Measurements from ENCODE around the gene RGS3. TPM values are rescaled to one million over a fixed set of nuclear protein-coding genes. Genes with fewer than 3 reads are reported as not detected.
A peak's percentile ranks its signal among the peaks of the same experiment; 100 is the strongest.

Gene RGS3
- total RNA-seq, 1 experiment from 2014 or later = 75.3 TPM

DNA sequence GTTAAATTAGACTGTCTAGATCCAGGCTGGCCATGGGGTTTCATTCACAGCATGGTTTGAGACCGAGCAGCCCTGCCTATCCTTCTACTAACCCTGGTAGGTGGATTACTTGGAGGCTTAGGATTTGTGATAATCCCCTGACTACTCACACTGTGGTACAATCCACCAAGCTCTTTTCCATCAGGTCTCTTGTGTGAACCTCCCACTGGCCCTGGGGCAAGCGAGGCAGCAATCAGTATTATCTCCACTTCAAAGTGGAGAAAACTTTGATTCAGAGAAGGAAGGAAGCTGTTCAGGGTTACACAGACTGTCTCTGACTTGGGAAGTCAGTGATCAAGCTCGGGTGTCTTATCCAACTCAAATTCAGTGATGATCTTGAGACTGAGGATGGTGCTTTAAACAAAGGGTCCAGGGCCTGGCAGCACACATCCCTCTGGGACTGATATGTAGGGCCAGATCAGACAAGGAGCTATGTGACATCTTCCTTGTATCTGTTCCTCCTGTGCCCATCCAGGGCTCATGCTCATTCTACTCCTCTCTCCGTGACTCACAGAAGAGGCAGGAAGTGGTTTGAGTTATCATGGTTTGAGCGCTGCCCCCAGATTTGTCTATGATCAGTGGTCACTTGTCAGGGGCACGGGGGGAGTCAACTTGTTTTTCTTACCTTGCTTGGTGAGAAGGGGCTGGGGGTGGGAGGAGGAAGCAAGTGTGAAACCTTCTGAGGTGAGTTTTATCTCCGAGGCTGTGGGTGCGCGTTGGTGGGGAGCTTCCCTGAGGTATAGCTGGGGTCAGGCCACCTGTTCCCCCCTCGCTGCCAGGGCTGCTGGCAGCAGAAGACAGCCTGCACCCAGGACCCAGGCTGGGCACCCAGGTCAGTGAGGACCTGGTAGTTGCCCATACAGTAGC is 48.6 kb downstream of the RGS3 start:
- peak; percentile 75 for DNase-seq (ENCODE audit: low spot score)

DNA sequence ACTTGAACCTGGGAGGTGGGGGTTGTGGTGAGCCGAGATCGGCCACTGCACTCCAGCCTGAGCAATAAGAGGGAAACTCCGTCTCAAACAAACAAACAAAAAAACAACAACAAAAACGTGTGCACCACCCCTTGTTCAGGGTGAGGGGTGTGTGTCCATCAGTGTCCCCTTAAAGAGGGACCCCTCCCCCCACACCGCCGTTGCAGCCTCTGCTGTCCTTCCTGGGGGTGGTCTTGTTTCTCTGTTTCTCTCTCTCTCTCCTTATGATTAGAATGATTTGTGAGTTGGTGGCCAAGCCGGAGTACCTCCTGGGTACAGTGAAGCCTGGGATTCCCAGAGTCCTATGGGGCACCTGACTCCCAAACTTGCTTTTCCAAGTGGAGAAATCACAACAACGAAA is 49.6 kb downstream of the RGS3 start:
- no peak for DNase-seq (ENCODE audit: low spot score)

DNA sequence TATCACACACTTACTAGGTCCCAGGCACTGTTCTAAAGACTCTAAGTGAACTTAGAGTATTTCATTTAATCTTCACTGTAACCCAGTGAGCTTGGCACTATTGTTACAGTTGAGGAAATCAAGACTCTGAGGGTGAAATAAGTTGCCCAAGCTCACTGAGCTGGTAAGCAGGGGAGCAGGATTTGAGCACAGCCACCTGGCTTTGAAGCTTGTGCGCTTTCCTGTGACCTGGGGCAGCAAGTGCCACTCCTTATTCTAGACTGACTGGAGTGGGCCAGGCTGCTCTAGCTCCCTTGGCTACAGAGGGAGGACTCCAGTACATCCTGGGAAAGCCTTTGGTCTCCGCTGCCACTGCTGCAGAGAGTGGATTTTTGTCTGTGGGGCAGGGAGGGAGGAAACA is 50.0 kb downstream of the RGS3 start:
- DNase-seq (ENCODE audit: low spot score) = no peak

GRCh38 chr9:113514061-113514460 is 50.5 kb downstream of the RGS3 start:
- DNase-seq (ENCODE audit: low spot score) = no peak

DNA sequence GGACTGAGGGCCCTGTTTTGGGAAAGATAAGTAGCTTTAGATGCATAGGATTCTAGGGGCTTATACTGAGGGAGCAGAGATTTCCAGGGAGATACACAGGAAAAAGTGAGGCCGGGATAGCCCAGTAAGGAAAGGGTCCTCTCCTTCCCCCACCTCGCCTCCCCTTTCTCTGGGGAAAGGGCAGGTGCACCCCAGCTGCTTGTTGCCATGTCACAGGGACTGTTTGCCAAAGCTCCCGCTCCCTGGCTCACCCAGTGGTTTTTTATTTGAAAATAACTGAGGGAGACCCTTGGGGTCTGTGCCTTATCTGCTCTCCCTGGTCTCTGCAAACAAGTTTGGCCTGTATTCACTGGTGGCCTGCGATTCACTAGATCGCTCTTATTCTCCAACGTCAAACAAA is 51.2 kb downstream of the RGS3 start:
- DNase-seq (ENCODE audit: low spot score) = no peak

GRCh38 chr9:113515862-113516261 is 52.3 kb downstream of the RGS3 start:
- no peak for DNase-seq (ENCODE audit: low spot score)

DNA sequence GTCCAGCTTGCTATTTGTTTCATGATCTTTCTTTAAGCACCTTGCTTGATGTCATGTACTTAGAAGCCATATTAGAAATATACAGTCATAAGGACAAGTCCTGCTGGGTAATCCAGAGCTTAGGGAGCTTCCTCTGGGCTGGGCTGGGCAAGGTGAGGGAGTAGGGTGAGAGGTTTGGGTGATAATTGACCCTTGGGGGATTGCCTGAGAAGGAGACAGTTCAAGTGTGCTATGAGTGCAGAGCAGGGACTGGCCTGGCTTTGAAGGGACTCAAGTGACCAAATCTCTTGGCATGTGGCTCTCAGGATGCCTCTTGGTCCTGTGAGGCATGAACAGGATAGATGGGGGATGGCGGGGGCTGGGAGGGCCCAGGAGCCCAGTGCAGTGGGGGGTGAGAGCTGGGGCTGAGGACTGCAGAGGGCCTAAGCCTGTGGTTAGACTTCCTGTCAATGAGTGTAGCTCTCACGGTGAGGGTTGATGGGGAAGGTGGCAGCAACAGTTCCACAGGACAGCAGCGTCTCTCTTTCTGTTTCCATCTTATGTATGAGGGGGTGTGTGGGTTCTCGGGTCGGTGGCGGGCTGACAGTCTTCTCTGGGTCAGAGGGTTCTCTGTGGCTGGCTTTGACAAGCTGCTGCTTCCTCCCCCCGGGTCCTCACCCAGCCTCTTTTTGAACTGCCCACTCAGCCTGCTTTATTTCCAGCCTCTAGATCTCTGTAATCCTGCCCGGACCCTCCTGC is 53.5 kb downstream of the RGS3 start:
- peak; percentile 20 for DNase-seq (ENCODE audit: low spot score)

GRCh38 chr9:113519426-113520108 is 56.0 kb downstream of the RGS3 start:
- peak; percentile 45 for DNase-seq (ENCODE audit: low spot score)

DNA sequence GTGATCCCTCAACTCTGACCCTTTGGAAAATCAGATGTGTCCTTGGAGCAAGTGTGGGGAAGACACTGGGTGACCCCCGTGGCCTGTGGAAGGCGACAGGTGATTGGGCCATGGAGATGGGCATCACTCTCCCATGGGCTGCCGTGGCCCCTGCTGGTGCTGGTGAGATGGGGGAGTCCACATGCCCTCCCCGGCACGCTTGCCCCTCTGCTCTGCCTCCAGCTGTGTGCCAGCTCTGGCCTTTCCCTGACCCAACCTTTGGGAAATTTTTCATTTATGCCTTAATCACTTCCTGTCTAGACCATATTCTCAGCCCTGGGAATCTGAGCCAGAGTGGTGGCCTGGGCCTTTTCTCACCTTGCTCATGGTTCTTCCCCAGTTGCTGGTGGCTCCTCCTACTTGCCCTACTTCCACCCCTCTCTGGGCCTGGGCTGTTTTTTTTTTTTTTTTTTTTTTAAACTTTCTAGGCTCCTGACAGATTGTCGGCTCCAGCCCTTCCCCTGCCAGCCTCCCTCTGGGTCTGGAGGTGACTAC is 56.6 kb downstream of the RGS3 start:
- DNase-seq (ENCODE audit: low spot score) = peak; percentile 78

DNA sequence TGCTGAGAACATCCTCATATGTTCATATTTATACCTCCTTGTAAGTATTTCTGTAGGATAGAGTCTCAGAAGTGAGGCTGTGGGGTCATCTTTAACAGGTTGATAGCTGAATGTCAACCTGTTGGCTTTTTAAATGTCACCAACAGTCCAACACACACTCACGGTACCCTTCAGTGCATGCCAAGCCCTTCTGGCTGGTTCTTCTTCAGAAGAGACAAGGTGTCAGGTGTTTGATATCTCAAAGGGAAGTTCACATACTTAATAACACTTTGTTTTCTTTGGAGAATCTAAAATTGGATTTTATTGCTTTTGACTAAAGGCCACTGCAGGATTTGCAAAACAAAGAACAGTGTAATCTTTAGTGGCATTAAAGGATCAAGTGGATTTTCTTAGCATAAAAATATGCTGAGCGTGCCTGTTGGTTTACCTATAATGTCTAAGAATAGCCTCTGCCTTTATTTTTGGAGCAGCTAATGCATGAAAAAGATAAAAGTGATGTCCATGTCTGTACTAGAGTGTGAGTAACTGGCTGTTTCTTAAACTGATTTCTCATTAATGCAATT is 58.2 kb downstream of the RGS3 start:
- DNase-seq (ENCODE audit: low spot score) = no peak

- DNase-seq (ENCODE audit: low spot score) = no peak
Observed at GRCh38 chr9:113522419-113522818, 58.9 kb downstream of the RGS3 start.

- no peak for DNase-seq (ENCODE audit: low spot score)
Observed at GRCh38 chr9:113522858-113523257, 59.3 kb downstream of the RGS3 start.

GRCh38 chr9:113523421-113524141 is 60.1 kb downstream of the RGS3 start:
- DNase-seq (ENCODE audit: low spot score) = no peak

GRCh38 chr9:113524468-113524867 is 60.9 kb downstream of the RGS3 start:
- no peak for DNase-seq (ENCODE audit: low spot score)

DNA sequence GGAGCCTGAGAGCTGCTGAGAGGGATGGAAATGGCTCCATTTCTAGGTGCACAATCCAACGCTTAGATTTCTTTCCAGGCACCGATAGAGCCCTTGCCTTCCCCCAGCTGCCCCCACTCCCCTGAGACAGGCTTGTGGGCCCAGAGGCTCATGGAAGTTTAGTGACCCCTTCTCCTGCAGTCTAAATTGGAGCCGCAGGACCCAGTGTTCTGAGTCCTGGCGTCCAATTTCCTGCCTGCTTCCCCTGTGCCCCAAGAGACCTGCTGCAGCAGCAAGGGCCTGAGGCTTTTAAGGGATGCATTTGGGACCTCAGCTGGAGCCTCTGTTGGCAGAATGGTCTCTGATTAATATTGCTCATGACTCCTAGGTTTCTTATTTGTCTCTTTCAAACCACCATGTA is 61.7 kb downstream of the RGS3 start:
- DNase-seq (ENCODE audit: low spot score) = no peak

GRCh38 chr9:113525831-113526230 is 62.3 kb downstream of the RGS3 start:
- DNase-seq (ENCODE audit: low spot score) = no peak

DNA sequence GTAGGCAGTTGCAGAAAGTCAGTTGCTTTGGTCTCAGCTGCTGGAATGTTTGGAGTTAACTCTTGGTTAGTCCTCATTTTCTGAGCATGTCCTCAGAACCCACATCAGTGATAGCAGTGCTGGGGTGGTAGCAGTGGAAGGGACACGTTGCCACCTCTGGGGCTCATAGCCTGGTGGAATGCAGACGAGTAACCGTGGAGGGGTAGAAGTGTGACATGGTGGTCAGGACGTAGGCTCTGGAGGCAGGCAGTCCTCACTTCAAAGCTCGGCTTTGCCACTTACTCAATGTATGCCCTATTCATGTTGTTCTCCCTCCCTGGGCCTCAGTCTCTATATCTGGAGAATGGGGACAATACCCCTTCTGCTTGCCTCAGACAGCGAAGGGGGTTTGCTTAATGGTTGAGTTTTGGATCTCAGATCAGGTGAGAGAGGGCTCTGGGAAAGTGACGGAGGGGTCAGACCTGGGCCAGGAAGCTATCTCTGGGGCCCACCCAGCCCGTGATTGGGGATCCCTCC is 62.8 kb downstream of the RGS3 start:
- DNase-seq (ENCODE audit: low spot score) = no peak

DNA sequence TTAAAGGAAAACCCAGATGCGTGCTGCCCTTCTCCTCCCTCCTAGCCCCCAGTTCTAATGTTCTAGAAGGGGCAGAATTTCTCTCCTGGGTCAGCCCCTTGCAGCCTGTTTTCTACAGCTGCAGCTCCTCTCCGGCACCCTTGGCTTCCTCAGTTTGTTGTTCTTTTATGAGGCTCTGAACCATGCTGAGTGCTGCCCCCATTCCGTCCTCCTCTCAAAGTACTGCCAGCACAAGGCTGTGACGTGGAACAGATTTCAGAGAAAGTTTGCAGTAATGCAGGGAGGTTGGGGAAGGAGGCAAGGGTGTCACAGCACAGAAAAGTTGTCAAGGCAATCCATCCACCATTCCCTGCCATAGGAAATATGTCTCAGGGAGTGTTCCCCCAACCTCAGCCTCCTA is 63.3 kb downstream of the RGS3 start:
- DNase-seq (ENCODE audit: low spot score) = no peak

DNA sequence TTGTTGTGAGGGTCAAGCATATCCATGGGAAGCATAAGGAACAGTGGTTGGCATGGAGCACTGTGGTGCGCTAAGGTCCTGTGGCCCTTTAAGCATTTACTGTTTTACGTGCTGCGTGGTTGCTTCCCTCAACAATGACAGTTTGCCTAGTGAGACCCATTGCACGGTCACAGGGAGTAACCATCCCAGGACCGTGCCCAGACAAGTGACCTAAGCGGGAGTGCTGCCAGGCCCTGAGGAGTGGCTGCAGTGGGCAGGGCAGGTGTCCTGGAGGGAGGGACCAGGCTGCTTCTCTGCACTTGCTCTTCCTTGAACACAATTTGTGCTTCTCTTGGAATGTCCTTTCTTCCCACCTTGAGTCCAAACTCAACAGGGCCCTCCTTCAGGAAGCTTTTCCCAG is 64.6 kb downstream of the RGS3 start:
- DNase-seq (ENCODE audit: low spot score) = no peak

DNA sequence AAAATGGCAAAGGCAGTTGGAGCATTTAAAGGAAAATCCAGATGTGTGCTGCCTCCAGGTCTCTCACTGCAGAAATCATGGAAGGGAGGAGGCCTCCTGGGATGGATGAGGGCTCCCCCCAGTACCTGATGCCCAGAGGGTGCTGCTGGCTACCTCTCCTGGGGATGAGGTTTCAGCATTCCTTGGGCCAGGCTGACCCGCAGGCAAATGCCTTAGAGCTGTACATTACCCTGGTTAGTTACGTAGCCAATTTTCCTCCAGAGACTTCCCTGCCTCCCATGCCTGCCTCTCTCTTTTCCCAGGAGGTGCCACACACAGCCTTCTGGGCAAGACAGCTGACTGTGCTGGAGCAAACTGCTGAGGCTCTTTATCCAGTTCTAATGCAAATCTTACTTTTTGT is 65.3 kb downstream of the RGS3 start:
- DNase-seq (ENCODE audit: low spot score) = no peak
